Ishikawa (cell line): ENCODE results near the gene KPNA4.

Experiments
- EGR1 ChIP-seq: IDR thresholded peaks from 2 replicates; pipeline ENCODE4 v1.6.1; 2012
- NFIC ChIP-seq: IDR thresholded peaks from 2 replicates; pipeline ENCODE4 v1.6.1; 2012
- RAD21 ChIP-seq: IDR thresholded peaks from 2 replicates; pipeline ENCODE4 v1.6.1; 2012; ENCODE audit warnings: low read depth
- YY1 ChIP-seq: IDR thresholded peaks from 2 replicates; pipeline ENCODE4 v1.6.1; 2012; ENCODE audit warnings: low read depth
- TF ChIP-seq, protein P1 (sequence below): IDR thresholded peaks from 2 replicates; pipeline ENCODE4 v1.6.1; 2012

DNA sequence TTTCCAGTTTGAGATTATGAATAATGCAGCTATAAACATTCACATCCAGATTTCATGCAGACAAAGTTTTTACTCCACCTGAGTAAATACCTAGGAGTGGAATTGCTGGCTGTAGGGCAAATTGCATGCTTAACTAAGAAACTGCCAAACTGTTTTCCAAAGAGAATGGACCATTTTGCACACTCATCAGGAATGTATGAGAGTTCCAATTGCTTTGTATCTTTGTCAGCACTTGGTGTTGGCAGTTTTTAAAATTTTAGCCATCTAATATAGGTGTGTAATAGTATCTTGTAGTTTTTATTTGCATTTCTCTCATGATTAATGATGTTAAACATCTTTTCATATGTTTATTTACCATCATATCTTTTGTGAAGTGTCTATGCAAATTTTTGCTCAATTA, 75.2 kb downstream of the KPNA4 start:
- TF ChIP-seq YY1 (no peak), EGR1 (no peak), RAD21 (no peak), NFIC (no peak)
- TF ChIP-seq, protein P1, sequence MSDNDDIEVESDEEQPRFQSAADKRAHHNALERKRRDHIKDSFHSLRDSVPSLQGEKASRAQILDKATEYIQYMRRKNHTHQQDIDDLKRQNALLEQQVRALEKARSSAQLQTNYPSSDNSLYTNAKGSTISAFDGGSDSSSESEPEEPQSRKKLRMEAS, result no peak
